B cell (primary cell): Measurements from ENCODE around the gene AIMP1. TPM values are rescaled to one million over a fixed set of nuclear protein-coding genes. Genes with fewer than 3 reads are reported as not detected.

Experiments used
- ATAC-seq: fragments of 200-7000 bp; cut with Tn5 transposase; one replicate; pipeline ENCODE4 v1.10.0; 2021; ENCODE audit warnings: low read depth, mild to moderate bottlenecking, moderate number of reproducible peaks, moderate library complexity
- CTCF ChIA-PET: fragments of 350-600 bp; sonication (Branson Sonifier 250); formaldehyde crosslinking; loops from one replicate; lab custom pipeline; 2021; ENCODE audit warnings: antibody characterized with exemption, inconsistent platforms; lab: Charles Lee
- POLR2A ChIA-PET: fragments of 350-600 bp; sonication (Branson Sonifier 250); formaldehyde crosslinking; loops from one replicate; lab custom pipeline; 2021; ENCODE audit warnings: antibody characterized with exemption; lab: Charles Lee
- DNase-seq: peaks from one replicate; pipeline ENCODE4 v3.0.0; 2013
- H2AFZ ChIP-seq: 2 replicates; pipeline ENCODE4 v1.6.1; 2012; ENCODE audit warnings: mild to moderate bottlenecking, low read depth, low read length; ENCODE audit not compliant: insufficient read depth, poor library complexity, severe bottlenecking
- H3K27ac ChIP-seq, 2 donors: 1 replicate in 1 of 2; 2 replicates in 1 of 2; pipeline ENCODE4 v1.5.1; 2012 to 2013; ENCODE audit warnings: low read length in 2 of 2, mild to moderate bottlenecking in 2 of 2, moderate library complexity in 1 of 2
- H3K27me3 ChIP-seq, 4 experiments: fragments of 200-600 bp in 1 of 4; sonication (generic) in 1 of 4; replicated peaks in 1 of 4; 1 replicate in 2 of 4; 2 replicates in 2 of 4; pipeline versions ENCODE4 v1.6.1 to v1.7.0; 2013 to 2016; ENCODE audit warnings: low read length in 3 of 4, mild to moderate bottlenecking in 2 of 4, mixed read lengths in 1 of 4, moderate library complexity in 1 of 4; ENCODE audit not compliant: insufficient read depth in 4 of 4, control insufficient read depth in 3 of 4; ENCODE audit errors: control extremely low read depth in 1 of 4
- H3K36me3 ChIP-seq, 2 experiments: replicated peaks in 1 of 2; 1 replicate in 1 of 2; 2 replicates in 1 of 2; pipeline versions ENCODE4 v1.6.1 to v1.7.1; 2013; ENCODE audit warnings: low read length in 1 of 2; ENCODE audit not compliant: insufficient read depth in 2 of 2, control insufficient read depth in 1 of 2; ENCODE audit errors: control extremely low read depth in 1 of 2, extremely low read depth in 1 of 2
- H3K4me1 ChIP-seq, 2 donors: fragments of 200-600 bp in 1 of 2; sonication (generic) in 1 of 2; 1 replicate in 1 of 2; 2 replicates in 1 of 2; pipeline versions ENCODE4 v1.5.1 to v1.6.1; 2013 to 2017; ENCODE audit warnings: low read length in 2 of 2; ENCODE audit not compliant: control insufficient read depth in 2 of 2, insufficient read depth in 2 of 2
- H3K4me2 ChIP-seq: replicated peaks from 2 replicates; pipeline ENCODE3; 2012; ENCODE audit warnings: mild to moderate bottlenecking, low read depth, low read length; ENCODE audit not compliant: poor library complexity, severe bottlenecking
- H3K4me3 ChIP-seq, 5 experiments: fragments of 200-600 bp in 1 of 5; sonication (generic) in 1 of 5; 1 replicate in 3 of 5; 2 replicates in 2 of 5; pipeline versions ENCODE4 v1.5.1 to v1.7.0; 2011 to 2016; ENCODE audit warnings: low read length in 4 of 5, mild to moderate bottlenecking in 4 of 5, low read depth in 2 of 5, control low read depth in 1 of 5, moderate library complexity in 1 of 5; ENCODE audit not compliant: insufficient read depth in 1 of 5; ENCODE audit errors: control extremely low read depth in 1 of 5, extremely low read depth in 1 of 5
- H3K79me2 ChIP-seq: fragments of 200-600 bp; sonication (generic); one replicate; pipeline ENCODE4 v1.6.0; 2016; ENCODE audit warnings: low read length; ENCODE audit not compliant: control insufficient read depth, insufficient read depth
- H3K9ac ChIP-seq: fragments of 200-600 bp; sonication (generic); 2 replicates; pipeline ENCODE4 v1.6.1; 2017; ENCODE audit warnings: mild to moderate bottlenecking, low read length, moderate library complexity
- H3K9me3 ChIP-seq, 3 donors: one replicate each; pipeline versions ENCODE4 v1.6.1 to v1.7.1; 2013; ENCODE audit warnings: low read length in 2 of 3; ENCODE audit not compliant: control insufficient read depth in 2 of 3, insufficient read depth in 1 of 3; ENCODE audit errors: control extremely low read depth in 1 of 3
- H4K20me1 ChIP-seq: 2 replicates; pipeline ENCODE4 v1.6.0; 2012; ENCODE audit warnings: mild to moderate bottlenecking, low read length; ENCODE audit not compliant: insufficient read depth, control insufficient read depth, poor library complexity, severe bottlenecking
- H3K27ac Mint-ChIP-seq: one replicate; pipeline ENCODE4 v1.8.0; 2021; ENCODE audit warnings: mixed read lengths
- H3K27me3 Mint-ChIP-seq: one replicate; pipeline ENCODE4 v1.8.0; 2021; ENCODE audit warnings: mixed read lengths
- H3K4me1 Mint-ChIP-seq: one replicate; pipeline ENCODE4 v1.8.0; 2021; ENCODE audit warnings: mixed read lengths
- H3K4me3 Mint-ChIP-seq: one replicate; pipeline ENCODE4 v1.8.0; 2021; ENCODE audit warnings: mixed read lengths
- H3K9me3 Mint-ChIP-seq: one replicate; pipeline ENCODE4 v1.8.0; 2022; ENCODE audit warnings: mixed read lengths; ENCODE audit not compliant: insufficient read depth
- CTCF ChIP-seq: fragments of 200-600 bp; IDR thresholded peaks from one replicate; pipeline ENCODE4 v1.8.0; 2022; ENCODE audit warnings: antibody characterized with exemption, mild to moderate bottlenecking
- EZH2 ChIP-seq: IDR thresholded peaks from 2 replicates; pipeline ENCODE4 v1.6.1; 2012; ENCODE audit warnings: borderline replicate concordance, low read depth, mild to moderate bottlenecking, moderate library complexity, low read length; ENCODE audit not compliant: insufficient read depth, poor library complexity, severe bottlenecking
- WGBS: methylation state at CpG from one replicate; pipeline ENCODE4 v1.1.5; 2013; ENCODE audit warnings: missing lambda C conversion rate; ENCODE audit not compliant: insufficient coverage; 5-methylcytosine and 5-hydroxymethylcytosine counted together
- intact Hi-C: fragments of 100-400 bp; cut with micrococcal nuclease; formaldehyde crosslinking; loops from one replicate; pipeline ENCODE4 v1.10.0; 2022
- polyA plus RNA-seq: library from polyadenylated mRNA; depleted of rRNA; stranded (reverse); fragments of >200 nt; gene quantifications from 2 replicates; pipeline ENCODE4 v1.2.3, GENCODE V29; 2012
- total RNA-seq, 2 donors: library from RNA; stranded (reverse); fragments of 120-200 nt in 1 of 2; gene quantifications; 1 replicate in 1 of 2; 2 replicates in 1 of 2; pipeline versions ENCODE4 v1.2.3 to v1.2.4, GENCODE V29; 2013 to 2022

AIMP1 gene
- total and polyA plus RNA-seq, 2 donors (not counting 1 experiment from before 2014, with no cell fraction given) = 12.0 to 49.7 TPM

- no peak overlapping the region for H2AFZ ChIP-seq
- Mint-ChIP-seq H3K27me3 (no peaks in the 10 kb centered on the region), H3K27ac (no peak overlapping the region), H3K4me1 (peaks cover 27% of the 10 kb centered on the region), H3K9me3 (peaks cover 7% of the 10 kb centered on the region), H3K4me3 (no peak overlapping the region)
- H3K36me3 ChIP-seq = peaks cover 19 to 54% of the 10 kb centered on the region in 2 experiments
- ATAC-seq (no peak), DNase-seq (no peak)
- no peak overlapping the region for H3K9ac ChIP-seq
- H4K20me1 ChIP-seq = peaks cover 22% of the 10 kb centered on the region
- H3K4me1 ChIP-seq = peaks cover 0 to 7% of the 10 kb centered on the region in 2 donors
- no peaks in the 10 kb centered on the region for H3K27me3 ChIP-seq
- H3K27ac ChIP-seq = no peak overlapping the region
- H3K79me2 ChIP-seq = peaks cover 21% of the 10 kb centered on the region
- H3K4me3 ChIP-seq = no peak overlapping the region
- no CpG with 5 or more reads among the region's 1 CpG for WGBS
- POLR2A ChIA-PET = no interaction called here
- no peak overlapping the region for H3K4me2 ChIP-seq
- CTCF ChIA-PET = no interaction called here
- intact Hi-C loops = no loop called here
- H3K9me3 ChIP-seq = peaks cover 0 to 1% (median 0%) of the 10 kb centered on the region in 3 donors
- TF ChIP-seq CTCF (no peak), EZH2 (no peak)
Measured at GRCh38 chr4:106344647-106344970, 28.3 kb downstream of the AIMP1 start.

- H3K27me3 Mint-ChIP-seq = no peaks in the 10 kb centered on the region
- H4K20me1 ChIP-seq = peaks cover 22% of the 10 kb centered on the region
- H3K9ac ChIP-seq = no peak overlapping the region
- H3K27ac Mint-ChIP-seq = no peak overlapping the region
- no peak overlapping the region for H3K27ac ChIP-seq
- no CpG with 5 or more reads among the region's 1 CpG for WGBS
- TF ChIP-seq CTCF (no peak), EZH2 (no peak)
- DNase-seq (no peak), ATAC-seq (no peak)
- no peak overlapping the region for H3K4me2 ChIP-seq
- H3K9me3 ChIP-seq = peaks cover 0 to 1% (median 0%) of the 10 kb centered on the region in 3 donors
- ChIA-PET POLR2A (no interaction called here), CTCF (no interaction called here)
- no peak overlapping the region for H3K4me3 Mint-ChIP-seq
- H3K36me3 ChIP-seq = peaks cover 14 to 47% of the 10 kb centered on the region in 2 experiments
- H3K79me2 ChIP-seq = peaks cover 13% of the 10 kb centered on the region
- no peaks in the 10 kb centered on the region for H3K27me3 ChIP-seq
- H3K4me1 ChIP-seq = peaks cover 0 to 2% of the 10 kb centered on the region in 2 donors
- H3K9me3 Mint-ChIP-seq = peaks cover 2% of the 10 kb centered on the region
- H2AFZ ChIP-seq = no peak overlapping the region
- intact Hi-C loops = no loop called here
- H3K4me1 Mint-ChIP-seq = peaks cover 9% of the 10 kb centered on the region
- H3K4me3 ChIP-seq = no peak overlapping the region
Measured at GRCh38 chr4:106347167-106347566, 30.8 kb downstream of the AIMP1 start.
